DOHH2 (cell line): ENCODE results near the gene CENPP.

ENCODE experiments used
- H3F3A ChIP-seq: fragments of 200-600 bp; sonication (generic), shearing (Covaris generic); 2 replicates; pipeline ENCODE4 v1.6.0; 2016; ENCODE audit warnings: antibody characterized with exemption, mild to moderate bottlenecking; ENCODE audit not compliant: control insufficient read depth, insufficient read depth
- H3K27ac ChIP-seq: fragments of 200-600 bp; sonication (generic); 2 replicates; pipeline ENCODE4 v1.5.1; 2014; ENCODE audit warnings: low read depth, mild to moderate bottlenecking, low read length, moderate library complexity
- H3K27me3 ChIP-seq: fragments of 200-600 bp; sonication (generic); 2 replicates; pipeline ENCODE4 v1.6.1; 2014; ENCODE audit warnings: mild to moderate bottlenecking, low read length, mixed read lengths; ENCODE audit not compliant: control insufficient read depth
- H3K36me3 ChIP-seq: fragments of 200-600 bp; sonication (generic); 2 replicates; pipeline ENCODE4 v1.6.1; 2014; ENCODE audit warnings: mild to moderate bottlenecking, low read length, moderate library complexity, mixed read lengths; ENCODE audit not compliant: control insufficient read depth
- H3K4me1 ChIP-seq: fragments of 200-600 bp; sonication (generic); 2 replicates; pipeline ENCODE4 v1.6.1; 2014; ENCODE audit warnings: mild to moderate bottlenecking, low read length, mixed read lengths; ENCODE audit not compliant: control insufficient read depth
- H3K4me2 ChIP-seq: fragments of 200-600 bp; sonication (generic); 2 replicates; pipeline ENCODE4 v1.6.0; 2014; ENCODE audit warnings: mild to moderate bottlenecking, low read length, moderate library complexity
- H3K4me3 ChIP-seq: fragments of 200-600 bp; sonication (generic); 2 replicates; pipeline ENCODE4 v1.5.1; 2014; ENCODE audit warnings: mild to moderate bottlenecking, low read length, mixed read lengths
- H3K79me2 ChIP-seq: fragments of 200-600 bp; sonication (generic); 2 replicates; pipeline ENCODE4 v1.6.1; 2014; ENCODE audit warnings: mild to moderate bottlenecking, low read length, mixed read lengths; ENCODE audit not compliant: control insufficient read depth
- H3K9me2 ChIP-seq: fragments of 200-600 bp; sonication (generic); replicated peaks from 2 replicates; pipeline ENCODE4 v1.6.1; 2014; ENCODE audit warnings: mild to moderate bottlenecking, low read length, mixed read lengths; ENCODE audit not compliant: control insufficient read depth
- H3K9me3 ChIP-seq: fragments of 200-600 bp; sonication (generic); 2 replicates; pipeline ENCODE4 v1.6.1; 2014; ENCODE audit warnings: antibody characterized with exemption, low read length, mixed read lengths; ENCODE audit not compliant: control insufficient read depth, insufficient read depth
- H4K20me1 ChIP-seq: fragments of 200-600 bp; sonication (generic); 2 replicates; pipeline ENCODE4 v1.6.0; 2014; ENCODE audit warnings: low read depth, mild to moderate bottlenecking, antibody characterized with exemption, low read length, moderate library complexity; ENCODE audit not compliant: control insufficient read depth, insufficient read depth
- CTCF ChIP-seq: fragments of 200-600 bp; sonication (generic); IDR thresholded peaks from one replicate; pipeline ENCODE4 v1.5.1; 2014; ENCODE audit warnings: antibody characterized with exemption, mild to moderate bottlenecking, low read depth, low read length; ENCODE audit not compliant: poor library complexity, severe bottlenecking
- EZH2phosphoT487 ChIP-seq: fragments of 200-600 bp; sonication (generic); IDR thresholded peaks from 2 replicates; pipeline ENCODE4 v1.6.1; 2017; ENCODE audit warnings: borderline replicate concordance, mild to moderate bottlenecking, antibody characterized with exemption, low read length, moderate library complexity, mixed read lengths

CENPP gene

GRCh38 chr9:92615790-92616189 is 290.0 kb downstream of the CENPP start:
- H3K27ac ChIP-seq, result no peak overlapping the region
- H4K20me1 ChIP-seq, result no peaks in the 10 kb centered on the region; the same call in 1 of the 2 replicates
- H3F3A ChIP-seq, result no peaks in the 10 kb centered on the region
- H3K79me2 ChIP-seq, result no peaks in the 10 kb centered on the region
- no peaks in the 10 kb centered on the region for H3K9me2 ChIP-seq
- no peaks in the 10 kb centered on the region for H3K4me1 ChIP-seq
- H3K4me3 ChIP-seq, result no peak overlapping the region
- peaks cover 52% of the 10 kb centered on the region for H3K36me3 ChIP-seq
- TF ChIP-seq EZH2phosphoT487, result no peak
- no peak for TF ChIP-seq CTCF
- no peak overlapping the region for H3K4me2 ChIP-seq
- H3K9me3 ChIP-seq, result no peaks in the 10 kb centered on the region
- no peaks in the 10 kb centered on the region for H3K27me3 ChIP-seq

GRCh38 chr9:92616199-92616641 is 290.5 kb downstream of the CENPP start:
- Histone ChIP-seq H3K79me2 (no peaks in the 10 kb centered on the region), H3K27me3 (no peaks in the 10 kb centered on the region), H3K4me2 (no peak overlapping the region), H3F3A (no peaks in the 10 kb centered on the region), H3K4me3 (no peak overlapping the region), H3K9me2 (no peaks in the 10 kb centered on the region), H3K27ac (no peak overlapping the region), H4K20me1 (no peaks in the 10 kb centered on the region; the same call in 1 of the 2 replicates), H3K4me1 (no peaks in the 10 kb centered on the region), H3K9me3 (no peaks in the 10 kb centered on the region), H3K36me3 (peaks cover 52% of the 10 kb centered on the region)
- TF ChIP-seq CTCF, result no peak
- no peak for TF ChIP-seq EZH2phosphoT487

GRCh38 chr9:92616655-92617111 is 290.9 kb downstream of the CENPP start:
- Histone ChIP-seq H3K4me2 (no peak overlapping the region), H3K27ac (no peak overlapping the region), H3K27me3 (no peaks in the 10 kb centered on the region), H3K9me3 (no peaks in the 10 kb centered on the region), H3K36me3 (peaks cover 49% of the 10 kb centered on the region), H3K4me3 (no peak overlapping the region), H3F3A (no peaks in the 10 kb centered on the region), H4K20me1 (no peaks in the 10 kb centered on the region; the same call in 1 of the 2 replicates), H3K4me1 (no peaks in the 10 kb centered on the region), H3K9me2 (no peaks in the 10 kb centered on the region), H3K79me2 (no peaks in the 10 kb centered on the region)
- TF ChIP-seq EZH2phosphoT487, result no peak
- TF ChIP-seq CTCF, result no peak
